GM18909 (cell line): ENCODE data around the gene OPTC.

ENCODE experiments used
- ATAC-seq: cut with Tn5 transposase; IDR thresholded peaks from one replicate; pipeline ENCODE4 v1.9.1; 2021; ENCODE audit warnings: mild to moderate bottlenecking; ENCODE audit not compliant: unreplicated experiment, poor library complexity

Gene OPTC

GRCh38 chr1:203555076-203555475 is 61.1 kb downstream of the OPTC start:
- no peak for ATAC-seq

GRCh38 chr1:203555511-203556046 is 61.6 kb downstream of the OPTC start:
- ATAC-seq = no peak

DNA sequence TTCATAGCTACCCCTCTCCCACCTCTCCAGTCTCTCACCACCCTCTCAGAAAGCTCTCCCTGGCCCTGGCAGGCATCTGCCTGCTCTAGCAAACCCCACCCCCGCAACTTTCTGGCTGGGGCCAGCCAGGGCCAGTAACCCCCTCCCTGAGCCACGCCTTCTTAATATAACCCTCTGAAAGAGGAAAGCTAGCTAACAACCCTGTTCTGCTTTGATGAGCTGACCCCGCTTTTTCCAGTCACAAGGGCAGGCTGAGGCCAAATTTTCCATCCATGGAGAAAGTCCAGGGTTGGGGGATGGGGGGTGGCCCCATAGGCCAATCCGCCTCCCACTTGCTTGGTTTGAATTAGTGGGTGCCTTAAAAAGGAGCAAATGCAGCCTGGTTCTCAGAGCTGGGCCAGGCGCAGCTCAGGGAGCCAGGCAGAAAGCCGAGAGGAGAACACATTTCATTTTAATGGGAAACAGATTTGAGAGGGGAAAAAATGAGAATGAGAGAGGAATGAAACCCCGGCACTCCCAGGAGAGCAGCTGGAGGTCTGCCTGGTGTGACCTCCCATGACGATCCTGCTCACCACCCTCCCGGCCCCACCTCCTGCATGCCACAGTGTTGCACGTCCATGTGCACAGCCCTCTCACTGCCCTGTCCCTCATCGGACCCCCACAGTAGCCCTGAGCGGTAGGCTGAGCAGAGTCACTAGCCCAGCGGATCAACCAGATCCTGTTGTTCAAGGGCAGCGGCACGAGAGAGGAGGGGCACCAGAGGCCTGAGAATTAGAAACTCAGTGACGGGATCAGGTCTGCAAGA is 62.3 kb downstream of the OPTC start:
- no peak for ATAC-seq

DNA sequence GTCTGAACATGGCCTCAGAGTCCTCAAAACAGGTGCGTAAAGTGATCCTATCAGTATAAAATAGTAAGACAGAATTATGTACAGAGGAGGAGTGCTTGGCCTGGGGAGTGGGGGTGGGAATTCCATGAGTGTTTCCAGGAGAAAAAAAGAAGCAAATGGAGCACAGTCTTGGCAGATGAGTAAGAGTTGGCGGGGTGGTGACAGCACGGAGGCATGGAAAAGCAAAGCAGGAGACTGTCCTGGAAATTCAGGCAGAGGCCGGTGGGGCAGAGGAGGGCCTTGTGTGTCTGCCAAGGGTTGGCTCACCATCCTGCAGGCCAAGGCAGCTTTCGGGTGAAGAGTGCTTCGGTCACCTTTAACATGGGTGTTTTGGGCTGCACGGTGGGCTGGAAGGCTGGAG is 63.4 kb downstream of the OPTC start:
- no peak for ATAC-seq

DNA sequence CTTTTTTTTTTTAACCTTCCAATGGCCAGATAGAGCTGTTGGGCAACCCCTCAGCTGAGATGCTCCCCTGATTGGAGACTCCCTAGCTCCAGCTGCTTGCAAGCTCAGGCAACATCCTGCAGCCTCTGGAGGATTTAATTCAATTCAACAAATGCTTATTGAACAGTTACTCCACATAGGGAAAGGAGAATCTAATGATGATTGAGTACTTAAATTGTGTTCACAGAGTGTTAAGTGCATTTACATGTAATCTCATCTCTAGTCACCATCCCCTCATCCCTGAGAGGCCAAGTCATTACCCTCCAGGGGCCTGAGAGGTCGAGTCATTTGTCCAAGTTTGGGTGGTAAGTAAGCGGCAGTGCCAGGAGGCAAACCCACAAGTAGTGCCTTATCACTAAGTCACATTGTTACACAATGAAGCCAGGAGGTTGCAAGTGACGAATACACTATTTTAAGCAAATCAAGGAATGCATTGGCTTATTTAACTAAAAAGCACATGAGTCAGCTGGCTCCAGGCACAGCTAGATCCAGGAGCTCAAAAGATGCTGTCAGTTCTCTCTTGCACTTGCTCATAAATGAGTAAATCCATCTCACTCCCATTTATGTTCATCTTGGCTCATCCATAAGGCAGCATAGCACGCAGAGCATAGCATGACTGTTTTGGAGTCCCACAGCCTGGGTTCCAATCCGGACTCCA is 64.3 kb downstream of the OPTC start:
- ATAC-seq = no peak
